Stimulated activated CD8-positive, alpha-beta memory T cell treated with anti-CD3 and anti-CD28 coated beads, Interleukin-12 subunit alpha, Interleukin-12 subunit beta, amount 100 ng/mL, for 24 hours (primary cell): ENCODE measurements around the gene CCDC167.

Experiments used
- DNase-seq: peaks from one replicate; pipeline ENCODE4 v3.0.0-alpha.2; 2020; ENCODE audit errors: extremely low read depth

The CCDC167 gene

GRCh38 chr6:37489697-37490336 is 9.9 kb downstream of the CCDC167 start:
- no peak for DNase-seq

DNA sequence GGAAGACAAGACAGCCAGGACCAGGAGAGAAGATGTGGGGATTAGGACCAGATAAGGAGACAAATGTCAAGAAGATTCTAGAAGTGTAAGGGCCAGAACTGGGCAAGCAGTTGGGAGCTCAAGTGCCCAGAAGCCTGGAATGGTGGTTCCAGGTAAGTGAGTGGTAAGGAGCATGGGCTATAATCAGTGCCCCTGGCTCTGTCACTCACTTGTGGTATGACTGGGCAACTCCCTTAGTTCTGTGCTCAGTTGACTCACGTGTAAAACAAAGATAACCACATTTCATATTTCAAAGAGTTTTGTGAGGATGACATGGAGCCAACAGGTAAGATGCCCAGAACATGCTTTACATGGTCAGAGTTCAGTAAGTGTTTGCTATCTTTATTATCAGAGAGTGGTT is 11.2 kb downstream of the CCDC167 start:
- DNase-seq, result no peak

- no peak for DNase-seq
Observed at GRCh38 chr6:37487591-37488380, 11.9 kb downstream of the CCDC167 start.

DNA sequence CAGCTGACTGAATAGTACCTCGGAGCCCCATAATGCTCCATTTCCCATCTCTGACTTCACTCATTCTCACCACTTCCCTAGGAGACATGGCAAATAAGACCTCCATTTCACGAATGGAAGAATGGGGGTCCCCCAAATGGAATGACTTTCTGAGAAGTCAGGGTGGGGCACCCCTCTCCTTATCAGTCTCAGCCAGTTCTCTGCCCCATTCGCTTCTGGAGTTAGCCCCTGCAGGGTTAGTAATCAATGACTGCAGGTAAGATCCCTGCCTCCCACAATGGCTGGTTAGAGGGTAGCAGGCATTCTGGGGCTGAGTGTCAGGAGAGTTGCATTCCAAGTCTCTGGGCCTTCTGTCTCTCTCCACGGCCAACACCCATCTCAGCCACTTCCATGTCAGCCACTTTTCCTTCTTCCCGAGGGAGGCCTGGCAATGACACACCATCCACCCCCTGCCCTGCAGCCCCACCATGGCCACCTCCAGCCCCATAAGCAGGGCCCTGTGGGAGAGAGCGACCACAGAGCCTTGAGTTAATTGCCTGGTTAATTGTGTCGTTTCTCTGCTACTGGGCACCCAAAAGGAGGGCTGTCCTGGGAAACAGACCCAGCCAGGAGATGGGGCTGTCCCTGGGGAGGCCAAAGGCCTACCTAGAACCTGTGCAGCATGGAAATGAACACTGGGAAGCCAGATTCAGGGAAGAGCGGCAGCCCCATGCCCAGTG is 13.4 kb downstream of the CCDC167 start:
- no peak for DNase-seq

- DNase-seq, result no peak
Observed at GRCh38 chr6:37485291-37485702, 14.4 kb downstream of the CCDC167 start.

- DNase-seq, result no peak
Observed at GRCh38 chr6:37484786-37485170, 14.9 kb downstream of the CCDC167 start.

DNA sequence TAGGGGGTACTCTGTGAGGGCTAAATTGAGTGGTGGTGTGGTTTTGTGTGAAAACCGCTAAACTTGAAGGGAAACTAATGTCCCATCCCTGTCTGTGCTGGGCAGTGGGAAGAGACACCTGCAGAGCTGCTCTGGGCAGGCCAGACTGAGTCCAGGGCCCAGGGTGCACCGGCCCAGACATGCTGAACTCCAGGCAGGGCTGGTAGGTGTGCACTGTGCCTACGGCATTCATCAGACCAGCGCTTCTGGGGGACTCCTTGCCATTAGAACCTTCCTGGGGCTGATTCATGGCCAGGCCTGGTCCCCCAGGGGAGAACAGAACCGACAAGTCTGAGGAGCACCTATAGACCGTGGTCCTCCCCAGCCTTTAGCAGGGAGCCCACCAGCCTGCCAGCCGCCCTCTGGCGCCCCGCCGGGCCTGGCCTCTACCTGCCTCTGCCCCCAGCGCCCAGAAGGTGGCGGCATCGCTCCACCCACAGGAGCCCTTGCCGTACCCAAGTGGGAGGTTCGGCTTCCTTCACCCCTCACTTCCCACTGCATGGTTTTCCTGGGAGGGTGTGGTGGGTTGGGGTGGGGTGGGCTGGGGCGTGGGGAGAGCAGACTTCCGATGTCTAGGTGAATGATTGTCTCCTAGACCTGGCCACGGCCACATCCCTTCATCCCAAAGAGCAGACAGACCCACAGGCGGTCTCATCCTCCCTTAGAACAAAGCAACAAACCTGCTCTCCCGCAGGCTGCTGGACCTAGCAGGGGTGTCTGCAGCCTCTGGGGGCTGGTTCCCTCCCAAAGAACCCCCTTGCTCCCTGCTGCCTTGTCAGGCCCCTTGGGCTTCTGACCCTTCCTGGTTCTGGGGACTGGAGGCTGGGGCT is 15.5 kb downstream of the CCDC167 start:
- DNase-seq, result peak; percentile 44

GRCh38 chr6:37483252-37483901 is 16.3 kb downstream of the CCDC167 start:
- DNase-seq, result no peak

DNA sequence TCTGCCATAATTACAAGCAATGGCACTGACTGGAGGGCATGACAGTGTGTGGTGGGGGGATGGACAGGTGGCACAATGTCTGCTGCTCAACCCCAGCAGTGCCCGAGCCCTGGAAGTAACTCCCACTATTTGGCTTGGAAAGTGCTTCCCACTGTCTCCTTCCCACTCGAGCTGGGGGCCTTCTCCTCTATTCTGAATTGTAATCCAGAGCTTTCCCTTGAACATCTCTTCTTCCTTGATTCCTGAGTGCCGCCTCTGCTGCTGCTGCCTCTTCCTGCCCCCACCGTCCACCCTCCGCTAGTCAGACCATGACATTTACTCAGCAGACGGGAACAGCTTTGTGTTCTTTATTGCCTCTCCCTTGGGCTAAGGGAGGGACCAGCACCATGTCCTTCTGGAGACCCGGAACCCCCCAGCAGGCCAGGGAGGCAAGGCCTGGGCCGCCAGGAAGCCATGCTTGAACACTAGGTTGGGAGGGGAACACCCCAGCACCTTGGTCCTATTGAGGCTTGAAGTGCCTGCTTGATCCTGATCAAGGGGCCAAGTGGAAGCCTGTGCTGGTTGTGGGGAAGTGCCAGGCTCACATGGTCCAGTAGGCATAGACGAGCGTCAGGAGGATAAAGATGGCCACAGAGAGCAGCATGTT is 17.0 kb downstream of the CCDC167 start:
- DNase-seq, result no peak

DNA sequence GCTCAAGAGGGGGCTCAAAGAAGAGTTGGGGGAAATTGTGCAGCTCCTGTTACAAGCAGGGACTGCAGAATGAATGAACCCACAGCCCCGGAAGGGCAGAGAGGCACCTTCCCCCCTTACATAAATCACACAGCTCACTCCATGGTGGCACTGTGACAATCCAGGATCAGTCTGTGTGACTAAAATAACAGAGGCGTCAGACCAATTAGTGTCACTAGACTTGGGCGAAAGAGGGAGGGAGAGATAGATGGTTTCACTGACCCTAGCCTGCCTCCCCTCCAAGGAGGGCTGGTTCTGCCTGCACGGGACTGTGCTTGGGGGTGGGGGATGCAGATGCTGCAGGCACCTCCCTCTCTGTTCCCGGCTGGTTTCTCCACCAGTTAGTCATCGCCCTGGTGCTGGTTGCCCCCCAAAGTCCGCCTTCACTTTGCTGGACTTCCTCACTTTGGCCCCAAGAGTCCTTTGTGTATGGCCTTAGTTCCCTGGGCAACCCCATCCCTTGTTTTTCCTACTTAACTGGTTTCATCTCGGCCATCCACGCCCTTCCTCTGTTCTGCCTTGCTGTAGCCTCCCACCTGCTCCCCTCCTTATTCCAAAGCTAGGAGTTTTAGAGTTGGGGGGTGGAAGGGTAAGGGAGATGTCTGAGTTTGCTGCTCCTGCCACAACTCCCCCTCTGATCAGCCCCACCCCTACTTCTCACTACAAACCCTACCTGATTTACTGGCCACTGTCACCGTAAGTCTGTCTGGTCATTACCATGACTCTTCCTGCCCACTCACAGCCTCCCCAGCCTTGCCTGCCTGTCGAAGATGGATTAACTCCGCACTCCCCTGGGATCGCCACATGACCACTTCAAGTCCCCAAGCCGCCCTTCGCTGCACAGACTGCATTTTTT is 17.7 kb downstream of the CCDC167 start:
- no peak for DNase-seq

DNA sequence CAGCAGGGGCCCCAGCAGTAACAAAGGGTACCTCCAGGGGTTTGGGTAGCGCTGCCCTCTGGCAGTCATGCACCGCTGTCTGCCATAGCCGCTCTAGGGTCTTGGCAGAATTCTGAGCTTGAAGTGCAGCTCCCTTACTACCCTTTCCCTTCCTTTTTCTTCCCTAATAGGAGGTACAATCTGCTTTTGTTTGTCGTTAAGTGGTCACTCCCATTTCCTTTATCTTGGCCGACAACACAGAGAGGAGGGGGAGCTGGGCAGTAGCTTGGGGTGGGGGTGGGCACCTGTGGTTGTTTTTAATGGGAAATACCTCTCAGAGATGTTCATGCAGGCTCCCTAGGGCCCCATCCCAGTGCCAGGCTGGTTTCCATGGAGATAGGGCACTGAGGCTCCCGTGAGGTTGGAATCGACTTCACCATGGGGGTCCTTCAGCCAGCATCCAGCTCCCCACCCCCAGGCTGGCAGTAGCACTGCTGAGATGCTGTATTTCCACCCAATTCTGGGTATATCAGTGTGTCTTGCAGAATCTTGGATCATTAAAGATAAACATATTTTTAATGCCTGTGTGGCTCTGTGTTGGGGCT is 18.6 kb downstream of the CCDC167 start:
- DNase-seq, result no peak

GRCh38 chr6:37480118-37480736 is 19.5 kb downstream of the CCDC167 start:
- no peak for DNase-seq

GRCh38 chr6:37479266-37479854 is 20.3 kb downstream of the CCDC167 start:
- DNase-seq, result no peak

DNA sequence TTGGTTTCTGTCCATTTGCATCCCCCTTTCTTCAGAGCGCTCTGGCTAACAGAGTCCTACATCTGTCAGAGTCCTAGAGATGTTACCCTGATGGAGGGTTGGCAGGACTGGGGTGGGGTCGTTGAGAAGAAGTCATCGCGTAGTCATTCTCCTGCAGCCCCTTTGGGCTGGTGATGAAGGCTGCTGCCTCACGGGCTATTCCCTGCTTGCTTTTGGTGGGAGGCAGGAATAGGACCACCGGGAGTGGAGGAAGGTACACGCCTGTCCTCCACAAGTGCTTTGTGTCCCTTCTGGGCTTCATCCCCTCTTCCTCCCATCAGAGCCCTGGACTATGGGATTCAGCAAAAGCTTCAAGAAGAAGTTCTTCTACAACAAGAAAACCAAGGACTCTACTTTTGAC is 20.9 kb downstream of the CCDC167 start:
- no peak for DNase-seq

DNA sequence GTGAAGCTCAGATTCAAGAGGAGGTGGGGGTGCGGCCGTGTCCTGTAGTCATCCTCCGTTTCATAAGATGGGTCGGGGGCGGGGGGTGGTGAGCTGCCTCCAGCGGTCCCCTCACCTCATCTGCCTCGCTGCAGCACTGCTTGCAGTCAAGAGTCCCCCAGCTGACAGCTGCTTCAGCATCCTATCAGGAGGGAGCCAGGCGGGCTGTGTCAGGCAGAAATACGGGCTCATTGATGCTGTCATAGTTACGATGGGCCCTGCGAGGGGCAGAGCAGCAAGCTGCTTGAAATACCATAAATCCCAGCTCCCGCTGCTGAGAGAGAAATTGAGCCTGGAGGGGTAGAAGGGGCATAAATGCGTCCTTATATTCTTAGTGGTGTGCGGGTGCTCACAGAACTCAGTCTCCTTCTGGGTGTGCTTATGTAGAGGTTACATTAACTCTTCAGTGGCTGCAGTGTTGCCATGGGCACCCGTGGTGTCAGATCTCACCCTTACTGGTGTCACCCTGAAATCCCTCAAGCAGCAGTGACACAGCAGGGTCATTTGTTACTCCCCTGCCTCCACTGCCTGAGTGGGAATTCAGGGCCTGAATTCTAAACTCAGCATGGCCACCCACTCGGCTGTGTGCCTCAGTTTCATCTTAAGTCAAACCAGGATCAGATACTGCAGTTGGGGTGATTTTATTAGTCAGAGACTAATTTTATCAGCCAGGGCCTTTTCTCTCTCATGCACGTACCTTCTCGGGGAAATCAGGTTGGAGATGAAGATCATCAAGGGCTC is 21.8 kb downstream of the CCDC167 start:
- no peak for DNase-seq

DNA sequence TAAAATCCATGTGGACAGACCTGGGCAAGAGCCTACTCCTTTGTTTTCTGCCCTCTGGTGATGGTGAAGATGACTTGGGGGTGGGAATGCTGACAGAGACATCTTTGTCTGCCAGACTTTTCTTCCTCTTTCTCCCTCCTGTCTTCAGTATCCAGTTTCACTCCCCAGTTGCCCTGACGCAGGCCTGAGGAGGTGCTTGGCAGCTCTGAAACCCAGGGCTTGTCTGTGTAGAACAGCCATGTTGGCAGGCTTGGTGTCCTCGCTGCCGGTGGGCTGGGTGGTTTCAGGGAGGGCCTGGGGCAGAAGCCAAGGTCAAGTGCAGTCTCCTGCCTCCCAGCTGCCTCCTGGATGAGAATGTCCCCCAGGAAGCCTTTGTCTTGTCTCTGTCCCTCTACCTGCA is 22.5 kb downstream of the CCDC167 start:
- DNase-seq, result no peak

- no peak for DNase-seq
Observed at GRCh38 chr6:37474316-37474715, 25.4 kb downstream of the CCDC167 start.
